Measurements from ENCODE around the gene ZNF678. TPM values are rescaled to one million over a fixed set of nuclear protein-coding genes. Genes with fewer than 3 reads are reported as not detected.

ZNF678 gene
- total and polyA plus RNA-seq, 9 of the 15 experiments (the other 6 are each of a cell fraction or from before 2014, with no cell fraction given) = 3.0 to 16.8 (median 8.0) TPM

DNA sequence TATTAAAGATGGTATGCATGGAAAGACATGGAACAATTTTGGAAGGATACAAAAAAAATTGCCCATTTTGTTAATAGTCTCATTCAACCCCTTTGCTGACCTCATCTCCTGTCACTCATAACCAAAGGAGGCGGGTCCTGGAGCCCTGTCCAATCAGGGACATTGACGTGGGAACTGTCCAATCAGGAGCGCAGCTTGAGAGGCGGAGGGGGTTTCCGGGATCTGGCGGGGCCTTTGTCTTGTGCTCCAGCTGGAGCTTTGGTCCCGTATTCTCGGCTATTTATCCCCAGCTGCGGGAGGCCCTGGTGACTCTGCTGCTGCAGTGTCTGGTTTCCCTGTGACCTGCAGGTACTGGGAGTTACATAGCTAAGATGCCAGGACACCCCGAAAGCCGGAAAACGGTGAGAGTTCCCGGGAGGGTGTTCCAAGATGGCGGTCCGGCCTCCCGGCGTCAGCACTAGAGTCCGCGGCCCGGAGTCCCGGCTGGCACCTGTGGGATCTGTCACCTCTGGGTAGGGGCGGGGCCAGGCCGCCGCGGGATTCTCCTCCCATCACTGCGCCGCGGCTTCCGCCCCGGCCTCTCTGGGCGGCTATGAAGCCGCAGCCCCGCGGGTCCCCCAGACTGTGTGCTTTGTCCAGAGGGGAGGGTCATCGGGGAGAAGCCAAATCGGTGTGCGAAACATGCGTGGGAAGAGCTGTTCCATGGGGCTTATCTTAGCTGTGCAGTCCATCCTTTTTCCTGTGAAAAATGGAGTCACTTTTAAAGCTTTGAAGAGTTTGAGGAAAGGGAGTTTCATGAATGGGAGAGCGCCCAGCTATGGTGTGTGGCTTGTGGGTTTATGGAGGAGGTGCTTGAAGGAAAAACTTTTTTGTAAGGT lies at the start of gene ZNF678 (continued):
- no peak for TF ChIP-seq ZNF592 (IDR thresholded peaks at IDR 0.05)
- no peak for TF ChIP-seq ZNF436 (CRISPR knock-in tag; IDR thresholded peaks at IDR 0.05)
- TF ChIP-seq ZKSCAN1 (IDR thresholded peaks at IDR 0.05; ENCODE audit: low read depth, low read length) = 0 out of 2 replicates have a peak, but pooled peaks have one; percentile 19
- no peak for TF ChIP-seq KAT2B (IDR thresholded peaks at IDR 0.05; ENCODE audit: low read depth, low read length)
- peak; percentile 73; the same call in 1 of the 2 replicates for TF ChIP-seq RNF2 (IDR thresholded peaks at IDR 0.05)
- TF ChIP-seq ZNF707 (CRISPR knock-in tag; conservative IDR thresholded peaks at IDR 0.05) = no peak
- TF ChIP-seq ARHGAP35 (IDR thresholded peaks at IDR 0.05; ENCODE audit: partially characterized antibody) = no peak
- no peak for TF ChIP-seq ZNF277 (CRISPR knock-in tag; IDR thresholded peaks at IDR 0.05; ENCODE audit: borderline replicate concordance)
- no peak for TF ChIP-seq ZNF583 (CRISPR knock-in tag; IDR thresholded peaks at IDR 0.05)
- peak; percentile 70 for TF ChIP-seq HNRNPLL (IDR thresholded peaks at IDR 0.05; ENCODE audit: low read depth, low read length, poor library complexity, severe bottlenecking)
- no peak for TF ChIP-seq ELK1 (CRISPR knock-in tag; IDR thresholded peaks at IDR 0.05)
- TF ChIP-seq, protein P1, sequence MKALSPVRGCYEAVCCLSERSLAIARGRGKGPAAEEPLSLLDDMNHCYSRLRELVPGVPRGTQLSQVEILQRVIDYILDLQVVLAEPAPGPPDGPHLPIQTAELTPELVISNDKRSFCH (CRISPR knock-in tag; IDR thresholded peaks at IDR 0.05) = no peak
- TF ChIP-seq, protein P1 (tag; IDR thresholded peaks at IDR 0.05) = peak; percentile 55; the same call in 1 of the 2 replicates
- TF ChIP-seq MLX (CRISPR knock-in tag; conservative IDR thresholded peaks at IDR 0.05) = no peak
- TF ChIP-seq PTBP1 (IDR thresholded peaks at IDR 0.05; ENCODE audit: low read depth, low read length) = no peak
- TF ChIP-seq KDM4B (IDR thresholded peaks at IDR 0.05; ENCODE audit: borderline replicate concordance in 2 of 2, low read depth in 1 of 2) = peak in 1 of 2 experiments; percentile 77; a peak in 1 of 4 replicates
- TF ChIP-seq GATAD2A (IDR thresholded peaks at IDR 0.05) = peak; percentile 66; the same call in 1 of the 2 replicates
- TF ChIP-seq ZNF77 (CRISPR knock-in tag; IDR thresholded peaks at IDR 0.05) = no peak

Data from K562 (cell line).